Activated CD4-positive, CD25-positive, alpha-beta regulatory T cell treated with anti-CD3 and anti-CD28 coated beads, Interleukin-2, amount 50 U/mL, for 16 hours (primary cell): Measurements from ENCODE around the gene ABHD13.
"Not testable (repeated sequence)": the region's sequence is repeated elsewhere in the genome, so short reads cannot be mapped to it uniquely, and the experiment has no call there.

Source experiments
- DNase-seq: peaks from one replicate; pipeline ENCODE4 v3.0.0-alpha.2; 2020; ENCODE audit warnings: low read depth, low spot score

The ABHD13 gene

DNA sequence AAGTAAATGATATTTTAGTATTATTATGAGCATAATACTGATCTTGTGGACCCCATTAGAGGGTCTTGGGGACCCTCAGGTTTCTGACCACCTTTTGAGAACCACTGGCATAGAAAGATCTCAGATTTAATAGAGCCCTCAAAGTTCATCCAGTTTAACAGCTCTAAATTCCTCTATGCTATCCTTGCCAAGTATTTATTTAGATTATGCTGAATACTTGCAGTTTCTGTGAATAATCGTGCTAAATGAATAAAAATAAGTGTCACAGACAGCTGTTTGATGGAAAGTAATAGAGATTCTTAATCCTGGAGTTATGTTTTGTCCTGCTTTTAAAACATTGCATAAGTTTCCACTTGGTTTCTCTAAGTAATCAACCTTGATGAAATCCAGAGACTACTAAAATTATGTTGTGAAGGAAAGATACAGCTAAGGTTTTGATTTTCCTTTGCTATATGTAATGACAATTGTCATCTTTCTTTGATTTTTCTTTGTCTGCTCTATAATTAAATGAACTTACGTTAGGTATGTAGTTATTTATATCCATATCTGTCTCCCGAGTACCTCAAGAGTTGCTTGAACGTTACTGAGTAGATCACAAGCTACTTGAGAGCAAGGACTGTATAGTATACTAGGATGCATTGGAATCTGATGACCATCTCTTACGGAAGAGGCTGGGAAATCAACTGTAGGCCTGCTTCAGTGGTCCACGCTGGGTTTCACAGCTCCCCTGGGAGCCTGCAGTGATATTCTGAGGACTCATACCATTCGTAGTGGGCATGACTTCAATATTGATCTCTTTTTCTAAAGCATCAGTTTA, 5.7 kb downstream of the ABHD13 start:
- no peak for DNase-seq

DNA sequence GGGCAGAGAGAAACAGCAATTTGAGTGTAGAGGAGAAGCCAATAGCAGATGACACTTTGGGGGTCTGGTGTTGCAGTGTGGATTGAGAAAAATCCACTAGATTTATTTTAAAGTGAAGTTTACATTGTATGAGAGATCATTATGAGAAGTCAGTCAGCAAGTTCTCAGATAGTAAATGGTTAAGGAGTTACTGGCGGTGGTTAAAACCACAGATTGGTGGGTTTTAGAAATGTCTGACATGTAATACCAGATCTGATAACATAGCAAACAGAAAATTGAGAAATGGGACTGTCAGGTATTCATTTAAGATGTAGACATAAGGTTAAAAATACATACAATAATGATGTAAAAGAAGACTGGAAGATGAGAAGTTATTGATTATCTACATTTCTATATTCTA, 7.2 kb downstream of the ABHD13 start:
- DNase-seq = no peak

DNA sequence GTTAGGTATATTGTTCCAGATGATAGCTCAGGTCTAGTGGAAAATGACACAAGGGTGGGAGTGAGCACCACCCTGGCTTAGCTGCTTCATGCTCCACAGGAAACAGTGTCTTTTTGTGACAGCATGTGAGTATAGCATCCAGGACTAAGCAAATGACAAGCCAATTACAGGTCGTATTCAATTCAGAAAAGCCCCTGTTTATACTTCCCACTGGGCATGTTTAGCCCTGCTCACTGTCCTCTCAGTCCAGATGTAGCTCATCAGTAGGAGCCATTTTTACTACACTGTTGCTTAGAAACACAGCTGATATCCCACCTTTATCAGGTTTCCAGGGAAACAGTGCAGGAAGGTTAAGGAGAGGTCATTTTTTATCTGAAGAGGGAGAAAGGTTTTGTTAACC, 8.0 kb downstream of the ABHD13 start:
- no peak for DNase-seq

DNA sequence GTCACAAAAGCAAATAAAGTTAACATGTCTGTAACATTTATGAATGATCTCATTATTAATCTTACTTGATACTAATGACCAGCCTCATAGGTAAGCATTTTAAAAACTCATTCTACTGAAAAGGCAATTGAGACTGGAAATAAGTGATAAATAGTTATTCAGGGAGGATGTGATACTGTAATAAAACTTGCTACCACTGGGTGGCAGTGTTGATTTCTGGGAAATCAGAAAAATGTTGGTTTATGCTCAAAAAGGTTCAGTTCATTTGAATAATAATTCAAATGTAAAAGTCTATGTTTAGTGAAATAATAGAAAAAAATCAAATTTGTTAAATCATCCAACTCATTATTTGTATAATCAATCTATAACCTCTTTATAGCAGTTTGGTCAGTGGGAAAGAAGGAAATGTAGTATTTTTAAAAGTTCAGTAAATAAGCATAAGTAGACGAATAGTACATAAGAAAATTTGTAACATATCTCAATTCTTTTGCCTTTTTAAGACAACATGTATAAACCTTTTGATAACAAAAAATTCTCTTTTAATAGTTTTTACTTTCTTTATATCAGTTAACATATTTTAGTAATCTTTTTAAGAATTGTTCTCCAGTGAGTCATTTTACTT, 9.6 kb downstream of the ABHD13 start:
- no peak for DNase-seq

DNA sequence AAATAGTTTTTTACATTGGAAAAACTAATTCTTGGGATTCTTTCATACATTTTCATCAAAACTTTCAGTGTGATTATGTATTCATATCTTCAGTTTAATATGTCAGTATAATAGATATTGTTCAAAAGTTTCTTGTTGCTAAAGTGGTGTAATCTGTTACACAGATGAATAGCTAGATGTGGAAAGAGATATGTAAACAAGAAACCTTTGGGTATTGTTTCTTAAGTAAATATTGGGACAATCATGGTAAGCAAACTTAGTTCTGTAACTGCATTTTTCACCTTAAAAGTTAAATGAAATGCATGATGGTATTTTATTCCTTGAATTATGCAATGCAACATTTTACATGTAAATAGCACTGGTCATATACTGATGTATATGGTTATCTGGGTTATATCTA, 12.2 kb downstream of the ABHD13 start:
- no peak for DNase-seq

DNA sequence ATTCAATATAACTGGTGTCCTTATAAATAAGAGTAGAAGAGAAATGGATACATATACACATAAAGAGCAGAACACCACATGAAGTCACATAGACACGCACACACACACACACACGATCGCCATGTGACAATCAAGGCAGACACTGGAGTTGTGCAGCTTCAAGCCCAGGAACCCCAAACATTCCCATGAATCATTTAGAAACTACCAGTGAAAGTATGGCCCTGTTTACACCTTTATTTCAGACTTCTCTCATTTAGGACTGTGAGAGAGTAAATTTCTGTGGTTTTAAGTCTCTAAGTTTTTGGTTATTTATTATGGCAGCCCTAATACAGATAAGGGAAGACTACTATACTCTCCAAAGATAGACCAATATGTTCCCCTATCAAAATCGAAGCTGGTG, 31.0 kb downstream of the ABHD13 start:
- no peak for DNase-seq

DNA sequence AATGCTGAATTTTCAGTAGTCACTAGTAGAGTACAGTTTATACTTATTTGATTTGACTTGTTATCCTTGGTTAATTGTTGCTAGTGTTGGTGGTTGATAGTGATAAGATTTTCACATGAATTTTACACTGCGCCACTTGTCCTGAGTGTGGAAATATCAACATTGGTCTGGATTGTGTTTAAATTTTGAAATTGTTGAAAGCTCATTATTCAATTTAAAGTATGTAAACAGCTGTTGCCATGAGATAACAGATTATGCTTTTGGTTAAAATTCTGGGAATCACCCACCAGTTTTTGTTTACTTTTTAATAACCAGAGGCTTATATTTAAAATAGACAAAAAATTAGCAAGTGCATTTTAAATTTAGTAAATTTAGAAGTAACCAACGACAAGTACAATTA, 39.1 kb downstream of the ABHD13 start:
- DNase-seq = no peak

DNA sequence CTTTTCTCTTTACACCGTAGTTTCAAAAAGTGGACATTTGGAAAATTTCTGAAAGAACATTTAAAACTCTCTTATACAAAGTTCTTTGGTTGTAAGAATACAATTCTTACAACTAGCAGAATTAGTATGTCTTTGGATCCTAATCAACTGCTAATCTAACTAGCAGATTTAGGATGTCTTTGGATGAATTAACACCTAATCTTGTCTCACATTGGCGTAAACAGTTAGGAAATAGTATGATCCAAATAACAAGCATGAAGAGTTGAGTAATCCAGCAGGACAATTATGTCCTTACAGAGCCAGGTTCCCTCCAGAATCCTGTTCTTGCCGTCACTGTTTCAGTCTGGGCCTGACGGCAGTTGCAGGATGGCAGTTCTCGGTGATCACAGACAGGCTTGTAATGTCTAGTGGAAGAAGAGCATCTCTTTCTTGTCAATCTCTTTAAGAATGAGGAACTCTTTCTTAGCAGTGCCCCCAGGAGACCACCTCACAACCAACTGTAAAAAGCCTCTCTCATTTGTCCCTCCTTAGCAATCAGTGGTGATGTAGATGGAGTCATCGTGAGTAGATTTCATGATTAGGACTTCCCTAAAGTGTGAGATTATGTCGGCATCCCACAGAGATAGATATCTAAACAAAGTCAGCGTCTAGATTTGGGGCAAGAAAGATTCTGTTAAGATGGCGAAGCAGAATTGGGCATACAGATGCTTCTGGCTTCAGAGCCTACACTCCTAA, 45.6 kb downstream of the ABHD13 start:
- no peak for DNase-seq

DNA sequence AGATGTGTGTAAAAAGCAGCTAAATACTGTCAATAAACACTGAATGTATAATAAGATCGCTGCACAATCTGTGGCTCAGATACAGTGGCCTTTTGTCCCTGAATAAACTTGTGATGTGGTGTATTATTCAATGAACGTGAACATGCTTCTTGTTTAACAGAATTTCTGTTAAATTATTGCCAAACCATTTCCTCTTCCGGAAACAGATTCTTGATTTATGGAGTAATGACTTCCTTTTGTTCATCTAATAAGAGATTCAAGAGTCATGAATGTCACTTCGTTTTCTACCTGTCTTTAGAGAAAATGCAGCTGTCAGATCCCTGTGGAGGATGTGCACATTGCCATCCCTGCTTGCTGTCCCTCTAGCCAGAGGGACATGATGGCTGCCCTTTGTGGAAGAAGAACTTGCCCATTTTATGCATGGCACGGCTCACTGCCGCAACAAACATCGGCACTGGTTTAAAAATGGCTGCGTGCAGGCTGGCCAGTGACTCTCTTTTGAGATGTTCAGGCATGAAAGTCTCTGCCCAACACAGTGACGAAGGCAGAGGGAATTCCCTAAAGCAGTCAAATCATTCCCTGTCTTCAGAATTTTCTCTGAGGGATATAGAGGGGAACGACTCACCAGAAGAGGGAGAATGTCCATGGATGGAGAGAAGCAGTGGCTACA, 48.3 kb downstream of the ABHD13 start:
- no peak for DNase-seq

DNA sequence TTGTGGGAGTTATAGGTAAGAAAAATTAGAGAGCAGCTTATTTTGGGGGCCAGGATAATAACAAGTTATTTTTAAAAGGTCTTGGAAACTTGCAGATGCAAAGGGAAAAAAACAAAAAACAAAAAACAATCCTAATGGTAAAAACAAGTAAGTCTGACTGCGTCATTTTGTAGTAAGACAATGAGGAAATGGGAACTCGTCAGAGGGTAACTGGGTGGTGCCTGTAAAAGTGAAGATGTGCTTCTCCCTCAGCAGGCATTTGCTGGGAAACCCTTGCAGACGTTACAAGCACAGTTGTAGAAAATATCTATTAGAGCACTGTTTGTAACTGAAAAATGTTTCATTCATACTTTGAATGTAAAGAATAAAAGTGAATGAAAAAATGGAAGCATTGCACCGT, 49.2 kb downstream of the ABHD13 start:
- DNase-seq = no peak

DNA sequence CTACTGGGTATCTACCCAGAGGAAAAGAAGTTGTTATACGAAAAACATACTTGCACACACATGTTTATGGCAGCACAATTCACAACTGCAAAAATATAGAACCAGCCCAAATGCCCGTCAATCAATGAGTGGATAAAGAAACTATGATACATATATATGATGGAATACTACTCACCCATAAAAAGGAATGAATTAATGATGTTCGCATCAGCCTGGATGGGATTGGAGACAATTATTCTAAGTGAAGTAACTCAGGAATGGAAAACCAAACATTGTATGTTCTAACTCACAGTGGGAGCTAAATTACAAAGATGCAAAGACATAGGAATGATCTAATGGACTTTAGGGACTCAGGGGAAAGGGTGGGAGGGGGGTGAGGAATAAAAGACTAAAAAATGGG, 49.7 kb downstream of the ABHD13 start:
- not testable (repeated sequence) for DNase-seq

DNA sequence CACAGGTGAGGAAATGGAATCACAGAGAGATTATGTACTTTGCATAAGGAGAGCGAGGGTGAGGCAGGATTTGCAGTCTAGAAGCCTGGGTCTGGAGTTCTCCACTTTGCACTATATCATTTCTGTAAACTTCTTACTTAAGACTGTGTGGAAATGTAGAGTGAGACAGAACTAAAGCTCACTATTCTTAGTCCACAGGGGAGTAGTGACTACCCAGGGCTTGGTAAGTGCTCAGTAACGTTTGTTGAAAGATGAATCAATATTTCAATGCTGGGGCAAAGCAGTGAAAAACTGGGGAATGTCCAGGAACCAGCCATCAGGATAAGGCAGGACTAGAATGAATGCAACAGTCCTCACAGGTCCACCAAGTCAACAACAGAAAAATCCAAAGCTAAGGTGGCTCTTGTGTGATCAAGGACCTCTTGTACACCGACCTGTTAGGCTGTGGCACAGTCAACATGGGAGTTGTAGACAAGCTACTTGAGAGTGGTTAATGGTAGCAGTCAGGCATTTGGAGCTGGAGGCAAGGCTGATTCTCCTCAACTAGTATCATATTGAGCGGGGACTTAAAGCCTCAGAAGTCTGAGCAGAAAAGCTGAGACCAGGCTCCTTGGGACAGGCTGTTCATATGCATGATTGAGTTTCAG, 50.4 kb downstream of the ABHD13 start:
- DNase-seq = no peak

DNA sequence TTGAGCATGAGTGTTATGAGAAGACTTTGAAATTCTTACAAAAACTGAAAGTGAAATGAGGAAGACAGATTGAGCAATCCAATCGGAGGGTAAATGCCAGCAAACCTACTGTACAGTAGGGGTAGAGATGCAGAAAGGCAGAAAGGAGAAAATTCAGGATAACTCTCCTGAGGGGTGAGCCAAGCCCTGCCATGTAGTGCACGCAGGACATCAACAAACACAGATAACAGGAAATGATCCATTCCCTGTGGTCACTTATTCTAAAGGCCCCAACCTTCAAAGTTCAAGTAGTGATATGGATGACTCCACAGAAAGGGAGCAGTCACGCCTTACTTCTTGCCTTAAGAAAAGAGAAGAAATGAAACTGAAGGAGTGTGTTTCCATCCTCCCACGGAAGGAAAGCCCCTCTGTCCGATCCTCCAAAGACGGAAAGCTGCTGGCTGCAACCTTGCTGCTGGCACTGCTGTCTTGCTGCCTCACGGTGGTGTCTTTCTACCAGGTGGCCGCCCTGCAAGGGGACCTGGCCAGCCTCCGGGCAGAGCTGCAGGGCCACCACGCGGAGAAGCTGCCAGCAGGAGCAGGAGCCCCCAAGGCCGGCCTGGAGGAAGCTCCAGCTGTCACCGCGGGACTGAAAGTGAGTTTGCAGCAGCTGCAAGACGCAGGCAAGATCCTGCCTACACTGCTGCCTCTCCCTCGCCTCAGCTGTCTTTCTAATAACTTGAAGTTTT, 51.6 kb downstream of the ABHD13 start, which contains the start of gene TNFSF13B:
TSS of gene TNFSF13B (plus strand) at position 118 of the 728 bp plus-strand sequence. CDS start at position 296, 178 bp downstream.
- no peak for DNase-seq

DNA sequence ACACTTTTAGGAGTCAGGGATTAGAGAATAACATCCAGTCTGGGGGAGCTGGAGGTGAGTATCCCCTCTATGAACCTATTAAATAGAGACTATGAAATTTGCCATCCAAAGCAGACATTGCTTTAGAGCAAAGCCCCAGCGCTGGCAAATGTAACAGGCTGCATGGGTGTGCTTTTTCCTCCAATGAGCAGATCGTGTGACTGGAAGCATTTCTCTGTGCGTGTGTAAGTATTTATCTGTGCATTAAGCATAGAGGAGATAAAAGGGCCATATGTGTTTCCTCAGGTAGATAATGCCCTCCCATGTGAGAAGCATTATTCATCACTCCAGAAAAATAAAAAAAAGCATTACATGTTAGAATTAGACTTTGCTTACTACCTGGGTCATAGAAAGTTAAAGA, 52.2 kb downstream of the ABHD13 start:
- DNase-seq = no peak

DNA sequence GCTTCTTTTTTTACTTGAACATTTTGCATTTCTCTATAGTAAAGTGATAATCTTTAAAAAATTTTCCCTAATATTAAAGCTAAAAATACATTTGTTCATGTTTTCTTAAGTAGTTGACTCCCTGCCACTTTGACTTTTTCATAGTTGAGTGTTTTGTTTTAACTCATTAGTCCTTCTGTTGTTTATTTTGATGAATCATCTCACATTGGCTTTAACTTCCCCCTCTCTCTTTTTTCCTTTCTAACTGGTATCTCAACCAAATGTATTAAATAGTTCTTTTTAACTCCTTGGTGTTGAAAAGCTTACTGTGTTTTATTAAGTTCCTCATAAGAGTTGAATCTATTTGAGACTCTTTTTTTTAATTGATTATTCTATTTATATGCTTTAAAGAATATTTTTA, 54.1 kb downstream of the ABHD13 start:
- DNase-seq = no peak

DNA sequence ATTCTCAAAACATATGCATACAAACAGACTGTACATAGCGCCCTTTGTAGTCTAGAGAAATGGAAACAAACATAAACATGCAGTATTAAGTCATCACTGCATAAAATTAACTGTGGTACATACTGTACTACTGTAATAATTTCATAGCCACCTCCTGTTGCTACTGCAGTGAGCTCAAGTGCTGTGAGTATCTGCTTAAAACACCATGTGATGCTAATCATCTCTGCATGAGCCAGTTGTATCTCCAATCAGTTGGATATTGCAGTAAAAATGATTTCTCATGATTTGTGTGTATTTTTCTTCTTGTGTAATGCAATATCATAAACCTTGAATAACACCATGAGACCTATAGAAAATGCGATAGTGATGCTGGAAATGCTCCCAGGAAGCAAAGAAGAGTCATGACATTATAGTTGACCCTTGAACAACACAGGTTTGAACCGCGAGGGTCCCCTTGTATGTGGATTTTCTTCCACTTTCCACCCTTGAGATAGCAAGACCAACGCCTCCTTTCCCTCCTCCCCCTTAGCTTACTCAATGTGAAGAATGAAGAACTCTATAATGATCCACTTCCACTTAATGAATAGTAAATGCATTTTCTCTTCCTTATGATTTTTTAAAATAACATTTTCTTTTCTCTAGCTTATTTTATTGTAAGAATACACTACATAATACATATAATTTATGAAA, 55.4 kb downstream of the ABHD13 start:
- DNase-seq = no peak

DNA sequence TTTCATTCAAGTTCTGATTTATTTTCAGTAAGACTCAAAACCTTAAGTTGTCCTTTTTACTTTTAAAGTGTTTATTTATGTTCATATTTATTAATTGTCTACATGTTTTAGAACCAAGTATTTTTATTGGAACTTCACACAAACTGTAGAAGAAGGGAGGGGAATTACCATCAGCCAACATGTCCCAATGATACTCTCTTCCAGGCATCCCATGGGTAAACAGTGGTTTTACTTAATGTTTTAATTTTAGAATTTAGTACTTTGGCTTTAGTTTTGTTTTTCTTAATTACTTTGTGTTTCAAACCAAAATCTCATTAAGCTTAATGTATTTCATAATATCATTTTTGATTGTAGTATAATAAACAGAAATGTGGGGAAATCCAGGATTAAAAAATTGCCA, 56.5 kb downstream of the ABHD13 start:
- no peak for DNase-seq

DNA sequence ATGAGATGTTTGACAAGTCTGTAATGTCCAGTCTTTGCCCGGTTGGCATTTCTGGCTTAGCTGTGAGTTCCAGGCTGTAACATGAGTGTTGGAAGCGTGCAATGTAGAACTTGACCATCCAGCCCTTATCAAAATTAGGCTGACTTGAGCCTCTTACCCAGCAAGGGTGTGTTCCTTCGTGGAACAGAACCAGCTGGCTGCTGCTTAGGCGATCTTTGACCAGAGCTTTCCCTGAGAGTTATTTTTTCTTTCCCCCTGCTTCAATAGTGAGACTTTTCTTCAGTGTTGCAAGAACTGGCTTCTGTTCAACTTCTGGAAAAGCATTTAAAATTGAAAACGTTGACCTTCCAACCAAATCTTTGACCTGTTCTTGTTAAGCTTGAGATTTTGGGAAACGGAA, 57.9 kb downstream of the ABHD13 start:
- DNase-seq = no peak

DNA sequence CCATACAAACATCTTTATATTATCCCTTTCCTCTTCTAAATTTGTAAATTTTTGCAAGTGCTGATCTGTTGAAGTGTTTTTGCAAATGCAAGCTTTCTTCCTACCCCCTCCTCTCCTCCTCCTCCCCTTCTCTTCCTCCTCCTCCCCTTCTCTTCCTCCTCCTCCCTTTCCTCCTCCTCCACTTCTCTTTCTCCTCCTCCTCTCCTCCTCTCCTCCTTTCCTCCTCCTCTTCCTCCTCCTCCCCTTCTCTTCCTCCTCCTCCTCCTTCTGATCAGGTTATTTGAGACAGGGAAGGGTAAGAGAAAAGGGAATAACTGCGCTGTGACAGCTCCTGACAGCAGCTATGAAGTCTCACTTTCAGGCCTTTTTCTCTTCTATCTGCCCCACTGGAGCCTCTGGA, 60.3 kb downstream of the ABHD13 start:
- no peak for DNase-seq

DNA sequence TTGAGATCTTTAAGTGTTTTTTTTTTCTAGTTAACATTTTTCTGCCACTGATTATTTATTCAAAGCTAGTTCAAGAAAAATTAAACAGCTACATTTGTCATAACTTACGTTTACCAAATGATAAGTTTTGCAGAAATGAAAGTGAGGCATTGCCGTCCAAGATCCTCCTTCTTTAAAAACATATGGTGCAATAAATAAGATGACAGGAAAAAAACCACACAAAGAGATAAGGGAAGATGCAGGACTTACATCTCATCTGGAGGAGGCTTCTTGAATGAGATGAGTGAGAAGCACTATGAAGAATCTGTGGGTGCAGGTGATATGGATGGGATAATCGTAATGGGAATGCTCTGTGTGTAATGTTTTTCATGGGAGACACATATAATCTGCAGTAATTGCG, 63.7 kb downstream of the ABHD13 start:
- DNase-seq = no peak
